GM08714 (cell line): ENCODE measurements around the gene CA14.

ENCODE experiments used
- H3K4me3 ChIP-seq: fragments of 200-500 bp; sonication (Bioruptor generic); 2 replicates; pipeline ENCODE4 v1.5.1; 2014; ENCODE audit warnings: mild to moderate bottlenecking, low read length, inconsistent platforms
- ZNF274 ChIP-seq: IDR thresholded peaks from 2 replicates; pipeline ENCODE4 v1.6.1; 2012; ENCODE audit warnings: mild to moderate bottlenecking, low read depth, low read length

Gene CA14

GRCh38 chr1:150233359-150234308 is 23.9 kb upstream of the CA14 start:
- TF ChIP-seq ZNF274, result no peak
- peak overlapping the region; percentile 93 for H3K4me3 ChIP-seq

GRCh38 chr1:150234309-150234565 is 23.3 kb upstream of the CA14 start:
- peak overlapping the region; percentile 93 for H3K4me3 ChIP-seq
- TF ChIP-seq ZNF274, result no peak

- TF ChIP-seq ZNF274, result no peak
- peak overlapping the region; percentile 93 for H3K4me3 ChIP-seq
Observed at GRCh38 chr1:150234566-150235293, 22.8 kb upstream of the CA14 start.

- no peak for TF ChIP-seq ZNF274
- H3K4me3 ChIP-seq, result peak overlapping the region; percentile 93
Observed at GRCh38 chr1:150235294-150235851, 22.2 kb upstream of the CA14 start.

GRCh38 chr1:150235852-150236613 is 21.5 kb upstream of the CA14 start, which contains the start of gene ANP32E:
TSS of gene ANP32E (minus strand) at chr1:150236112. CDS start at chr1:150235786, 326 bp downstream.
- peak within 1 kb of the TSS; percentile 96 for H3K4me3 ChIP-seq
- no peak for TF ChIP-seq ZNF274

- TF ChIP-seq ZNF274, result no peak
- H3K4me3 ChIP-seq, result peak overlapping the region; percentile 96
Observed at GRCh38 chr1:150236614-150237100, 20.9 kb upstream of the CA14 start.

- H3K4me3 ChIP-seq, result 0 out of 2 replicates have a peak overlapping the region, but pooled peaks have one; percentile 10
Observed at GRCh38 chr1:150237176-150237575, 20.4 kb upstream of the CA14 start.

- H3K4me3 ChIP-seq, result no peak overlapping the region
- no peak for TF ChIP-seq ZNF274
Observed at GRCh38 chr1:150237746-150238145, 19.8 kb upstream of the CA14 start.

- H3K4me3 ChIP-seq, result no peak overlapping the region
- no peak for TF ChIP-seq ZNF274
Observed at GRCh38 chr1:150243003-150243402, 14.6 kb upstream of the CA14 start.

- H3K4me3 ChIP-seq, result no peak overlapping the region
- no peak for TF ChIP-seq ZNF274
Observed at GRCh38 chr1:150249936-150250335, 7.6 kb upstream of the CA14 start.

- no peak overlapping the region for H3K4me3 ChIP-seq
Observed at GRCh38 chr1:150256198-150256553, 1.4 kb upstream of the CA14 start.

GRCh38 chr1:150256554-150257341 is 826 bp upstream of the CA14 start:
- no peak overlapping the region for H3K4me3 ChIP-seq
- TF ChIP-seq ZNF274, result no peak

More at GRCh38 chr1:150256198-150256553, 1.4 kb upstream of the CA14 start:
- no peak for TF ChIP-seq ZNF274

- no peak for TF ChIP-seq ZNF274
- no peak overlapping the region for H3K4me3 ChIP-seq
Observed at GRCh38 chr1:150259217-150259616, 1.6 kb downstream of the CA14 start.
